Measurements from ENCODE around the gene SNX5. TPM values are rescaled to one million over a fixed set of nuclear protein-coding genes. Genes with fewer than 3 reads are reported as not detected.
"Not testable (repeated sequence)": the region's sequence is repeated elsewhere in the genome, so short reads cannot be mapped to it uniquely, and the experiment has no call there.

SNX5 gene
- total RNA-seq, 1 donor from 2014 or later: 106 TPM

DNA sequence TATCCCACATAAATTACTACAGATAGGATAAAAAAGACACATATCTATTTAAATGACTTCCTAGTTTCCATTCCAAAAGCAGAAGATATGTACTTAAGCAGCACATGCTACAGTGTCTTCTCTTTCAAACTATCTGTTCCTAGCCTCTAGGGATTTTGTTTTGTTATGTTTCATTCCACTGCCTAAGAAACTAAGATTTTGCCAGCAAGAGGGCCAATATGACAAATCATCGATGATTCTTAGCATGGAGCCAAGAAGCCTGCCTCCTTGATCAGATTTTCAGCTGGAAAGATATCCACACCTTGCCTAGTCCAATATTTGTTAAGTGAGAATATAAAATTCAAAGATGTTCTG is 7.0 kb downstream of the SNX5 start:
- peaks cover 73% of the 10 kb centered on the region for H3K4me1 Mint-ChIP-seq (ENCODE audit: low read depth)
- no peak for DNase-seq (ENCODE audit: low spot score, unreplicated experiment)
- H3K36me3 Mint-ChIP-seq (ENCODE audit: insufficient read depth): peaks cover 6% of the 10 kb centered on the region
- H3K27ac Mint-ChIP-seq: peak overlapping the region; percentile 35
- no peaks in the 10 kb centered on the region for H3K9me3 Mint-ChIP-seq (ENCODE audit: low read depth)
- H3K27me3 Mint-ChIP-seq: no peaks in the 10 kb centered on the region
- TF ChIP-seq, protein P1, sequence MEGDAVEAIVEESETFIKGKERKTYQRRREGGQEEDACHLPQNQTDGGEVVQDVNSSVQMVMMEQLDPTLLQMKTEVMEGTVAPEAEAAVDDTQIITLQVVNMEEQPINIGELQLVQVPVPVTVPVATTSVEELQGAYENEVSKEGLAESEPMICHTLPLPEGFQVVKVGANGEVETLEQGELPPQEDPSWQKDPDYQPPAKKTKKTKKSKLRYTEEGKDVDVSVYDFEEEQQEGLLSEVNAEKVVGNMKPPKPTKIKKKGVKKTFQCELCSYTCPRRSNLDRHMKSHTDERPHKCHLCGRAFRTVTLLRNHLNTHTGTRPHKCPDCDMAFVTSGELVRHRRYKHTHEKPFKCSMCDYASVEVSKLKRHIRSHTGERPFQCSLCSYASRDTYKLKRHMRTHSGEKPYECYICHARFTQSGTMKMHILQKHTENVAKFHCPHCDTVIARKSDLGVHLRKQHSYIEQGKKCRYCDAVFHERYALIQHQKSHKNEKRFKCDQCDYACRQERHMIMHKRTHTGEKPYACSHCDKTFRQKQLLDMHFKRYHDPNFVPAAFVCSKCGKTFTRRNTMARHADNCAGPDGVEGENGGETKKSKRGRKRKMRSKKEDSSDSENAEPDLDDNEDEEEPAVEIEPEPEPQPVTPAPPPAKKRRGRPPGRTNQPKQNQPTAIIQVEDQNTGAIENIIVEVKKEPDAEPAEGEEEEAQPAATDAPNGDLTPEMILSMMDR (IDR thresholded peaks at IDR 0.05; ENCODE audit: unreplicated experiment): no peak
- no peak overlapping the region for H3K4me3 Mint-ChIP-seq (ENCODE audit: low read depth)

DNA sequence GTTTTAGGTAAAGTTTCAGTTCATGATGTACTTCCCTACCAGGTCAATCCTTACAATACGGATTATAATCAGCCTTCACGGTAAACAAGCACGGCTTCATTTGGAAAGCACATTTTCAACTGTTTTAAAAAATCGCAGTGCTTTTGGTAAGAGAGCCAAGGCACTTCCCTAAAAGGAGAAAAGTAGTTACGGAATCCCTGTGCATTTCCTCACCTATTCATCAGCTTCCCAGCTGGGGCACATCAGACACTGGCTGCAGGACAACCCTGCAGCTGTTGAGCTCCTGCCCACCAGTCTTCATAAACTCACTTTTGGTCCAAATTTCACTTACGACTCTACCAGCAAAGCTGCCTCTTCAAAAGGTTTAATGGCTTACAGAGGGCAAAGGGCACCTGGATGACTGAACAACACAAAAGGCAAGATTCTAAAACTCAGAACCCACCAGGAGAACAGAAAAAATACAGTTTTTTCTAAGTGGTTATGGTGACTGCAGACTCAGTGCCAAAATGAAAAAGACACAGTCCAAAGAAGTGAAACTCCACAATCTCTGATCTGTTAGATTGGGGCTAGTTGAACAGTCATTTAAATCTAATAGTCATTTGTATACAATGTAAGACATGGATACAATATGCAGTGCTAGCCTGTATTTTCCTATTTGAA is 7.5 kb downstream of the SNX5 start:
- H3K27me3 Mint-ChIP-seq: no peaks in the 10 kb centered on the region
- H3K4me3 Mint-ChIP-seq (ENCODE audit: low read depth): peak overlapping the region; percentile 1
- no peaks in the 10 kb centered on the region for H3K9me3 Mint-ChIP-seq (ENCODE audit: low read depth)
- no peak overlapping the region for H3K27ac Mint-ChIP-seq
- peaks cover 68% of the 10 kb centered on the region for H3K4me1 Mint-ChIP-seq (ENCODE audit: low read depth)
- no peak for DNase-seq (ENCODE audit: low spot score, unreplicated experiment)
- TF ChIP-seq, protein P1 (IDR thresholded peaks at IDR 0.05; ENCODE audit: unreplicated experiment): no peak
- H3K36me3 Mint-ChIP-seq (ENCODE audit: insufficient read depth): peaks cover 6% of the 10 kb centered on the region

DNA sequence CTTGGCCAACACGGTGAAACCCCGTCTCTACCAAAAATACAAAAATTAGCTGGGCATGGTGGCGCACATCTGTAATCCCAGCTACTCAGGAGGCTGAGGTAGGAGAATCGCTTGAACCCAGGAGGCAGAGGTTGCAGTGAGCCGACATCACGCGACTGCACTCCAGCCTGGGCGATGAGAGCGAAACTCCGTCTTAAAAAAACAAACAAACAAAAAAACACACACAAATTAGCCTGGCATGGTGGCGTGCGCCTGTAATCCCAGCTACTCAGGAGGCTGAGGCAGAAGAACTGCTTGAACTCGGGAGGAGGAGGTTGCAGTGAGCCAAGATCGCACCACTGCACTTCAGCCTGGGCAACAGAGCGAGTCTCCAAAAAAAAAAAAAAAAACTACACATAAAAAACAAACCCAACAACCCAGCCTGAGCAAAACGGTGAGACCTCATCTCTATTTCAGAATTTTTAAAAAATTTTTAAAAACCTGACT is 8.2 kb downstream of the SNX5 start:
- not testable (repeated sequence) for H3K27me3 Mint-ChIP-seq; H3K36me3 Mint-ChIP-seq (ENCODE audit: insufficient read depth); H3K9me3 Mint-ChIP-seq (ENCODE audit: low read depth); H3K4me3 Mint-ChIP-seq (ENCODE audit: low read depth); DNase-seq (ENCODE audit: low spot score, unreplicated experiment)
- H3K4me1 Mint-ChIP-seq (ENCODE audit: low read depth): peaks cover 68% of the 10 kb centered on the region
- H3K27ac Mint-ChIP-seq: peak overlapping the region; percentile 76

DNA sequence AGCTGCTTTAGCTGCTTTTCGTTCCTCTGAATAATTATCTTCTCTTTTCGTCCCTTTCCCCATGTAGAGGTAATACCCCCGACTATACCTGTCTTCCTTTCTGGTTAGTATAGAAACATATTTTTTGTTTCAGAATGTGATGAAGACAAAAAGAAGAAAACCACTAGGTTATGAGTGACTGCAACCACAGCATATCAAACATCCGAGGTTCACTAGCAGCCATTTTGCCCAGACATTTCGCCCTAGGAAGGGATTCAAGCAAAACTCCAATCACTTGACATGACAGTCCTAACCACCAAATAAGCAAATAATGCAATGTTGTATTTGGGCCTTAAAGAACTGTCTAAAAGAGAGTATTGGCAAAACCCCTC is 9.4 kb downstream of the SNX5 start:
- TF ChIP-seq, protein P1 (IDR thresholded peaks at IDR 0.05; ENCODE audit: unreplicated experiment): no peak
- H3K27ac Mint-ChIP-seq: peak overlapping the region; percentile 53
- H3K27me3 Mint-ChIP-seq: no peaks in the 10 kb centered on the region
- peaks cover 69% of the 10 kb centered on the region for H3K4me1 Mint-ChIP-seq (ENCODE audit: low read depth)
- peaks cover 14% of the 10 kb centered on the region for H3K36me3 Mint-ChIP-seq (ENCODE audit: insufficient read depth)
- H3K4me3 Mint-ChIP-seq (ENCODE audit: low read depth): no peak overlapping the region
- no peak for DNase-seq (ENCODE audit: low spot score, unreplicated experiment)
- H3K9me3 Mint-ChIP-seq (ENCODE audit: low read depth): no peaks in the 10 kb centered on the region

DNA sequence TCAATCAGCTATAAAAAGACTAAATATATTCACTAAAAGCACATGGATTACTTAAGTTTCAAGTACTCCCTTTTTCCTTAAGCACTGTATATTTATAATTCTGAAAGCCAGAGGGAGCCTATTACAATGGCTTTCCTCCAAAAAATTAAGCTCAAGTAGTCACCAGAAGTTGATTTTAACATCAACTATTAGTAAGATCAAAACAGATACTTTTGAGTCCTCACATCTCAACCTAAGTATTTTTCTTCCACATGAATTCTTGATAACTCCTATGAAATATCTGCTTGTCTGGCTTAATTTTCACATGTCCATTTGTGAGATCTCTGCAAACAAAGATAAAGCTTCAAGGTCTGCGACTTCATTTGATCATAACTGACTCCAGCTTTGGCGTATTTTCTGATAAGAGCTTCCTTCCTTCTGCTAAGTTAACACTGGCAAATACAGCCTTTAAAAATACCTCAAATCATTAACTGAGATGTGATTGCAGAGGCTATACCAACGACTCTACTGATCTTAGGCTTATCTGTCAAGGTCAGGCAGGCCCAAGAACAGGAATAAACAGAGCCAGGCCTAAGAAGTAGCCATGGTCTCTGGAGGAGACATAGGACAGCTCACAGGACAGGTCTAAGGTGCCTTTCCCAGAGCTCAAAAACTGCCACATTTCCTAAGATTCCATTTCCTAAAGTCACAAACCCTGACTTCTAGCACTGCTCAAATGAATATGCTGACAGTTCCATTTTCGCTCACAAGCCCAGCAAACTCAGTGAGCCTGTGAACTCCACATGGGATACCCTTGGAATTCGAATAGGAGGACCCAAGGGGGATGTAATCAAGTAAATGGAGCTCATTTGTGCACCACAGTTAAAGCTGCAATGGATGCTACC is 10.0 kb downstream of the SNX5 start:
- Mint-ChIP-seq H3K4me3 (ENCODE audit: low read depth) (no peak overlapping the region), H3K27me3 (no peaks in the 10 kb centered on the region), H3K27ac (peak overlapping the region; percentile 93), H3K9me3 (ENCODE audit: low read depth) (no peaks in the 10 kb centered on the region), H3K36me3 (ENCODE audit: insufficient read depth) (peaks cover 21% of the 10 kb centered on the region), H3K4me1 (ENCODE audit: low read depth) (peaks cover 68% of the 10 kb centered on the region)
- TF ChIP-seq, protein P1 (IDR thresholded peaks at IDR 0.05; ENCODE audit: unreplicated experiment): no peak
- no peak for DNase-seq (ENCODE audit: low spot score, unreplicated experiment)
